PC-9 (cell line): ENCODE data around the gene ZFP14. TPM values are rescaled to one million over a fixed set of nuclear protein-coding genes. Genes with fewer than 3 reads are reported as not detected.

Experiments
- BruUV-seq: library from RNA; stranded (reverse); fragments of 400-500 nt; replicated peaks from 2 replicates; lab custom pipeline; 2021; lab: Mats Ljungman, UMichigan
- CTCF ChIA-PET: fragments of 300-600 bp; sonication (Branson Sonifier 250); formaldehyde crosslinking; loops from one replicate; lab custom pipeline; 2022; ENCODE audit warnings: antibody characterized with exemption; lab: Charles Lee
- POLR2A ChIA-PET: fragments of 300-600 bp; sonication (Branson Sonifier 250); formaldehyde crosslinking; loops from one replicate; lab custom pipeline; 2022; ENCODE audit warnings: antibody characterized with exemption; ENCODE audit not compliant: unreplicated experiment; lab: Charles Lee
- DNase-seq, 2 experiments: peaks; one replicate each; pipeline versions ENCODE4 v3.0.0 to v3.0.0-alpha.2; 2015 to 2022; ENCODE audit warnings: mixed read lengths in 1 of 2
- H2AFZ ChIP-seq: fragments of 200-600 bp; sonication (generic); 2 replicates; pipeline ENCODE4 v1.8.1; 2017; ENCODE audit warnings: antibody characterized with exemption
- H3F3A ChIP-seq: fragments of 200-600 bp; sonication (generic); 2 replicates; pipeline ENCODE4 v1.8.1; 2017; ENCODE audit warnings: antibody characterized with exemption, mild to moderate bottlenecking, low read depth; ENCODE audit not compliant: insufficient read depth
- H3K27ac ChIP-seq: fragments of 200-600 bp; sonication (generic); 2 replicates; pipeline ENCODE4 v1.6.1; 2016; ENCODE audit warnings: mixed run types
- H3K27me3 ChIP-seq: fragments of 200-600 bp; sonication (generic); 2 replicates; pipeline ENCODE4 v1.6.1; 2016; ENCODE audit warnings: low read depth, mixed run types; ENCODE audit not compliant: insufficient read depth
- H3K36me3 ChIP-seq: fragments of 200-600 bp; sonication (generic); 2 replicates; pipeline ENCODE4 v1.6.1; 2016; ENCODE audit warnings: low read depth, mixed run types
- H3K4me1 ChIP-seq: fragments of 200-600 bp; sonication (generic); replicated peaks from 2 replicates; pipeline ENCODE4 v1.6.1; 2016; ENCODE audit warnings: mixed run types; ENCODE audit not compliant: insufficient read depth
- H3K4me2 ChIP-seq: fragments of 200-600 bp; sonication (generic); 2 replicates; pipeline ENCODE4 v1.6.1; 2017; ENCODE audit warnings: mixed run types
- H3K4me3 ChIP-seq: fragments of 200-600 bp; sonication (generic); 2 replicates; pipeline ENCODE4 v1.6.1; 2016; ENCODE audit warnings: mixed run types
- H3K79me2 ChIP-seq: fragments of 200-600 bp; sonication (generic); 2 replicates; pipeline ENCODE4 v1.6.1; 2017; ENCODE audit warnings: low read depth, mixed run types
- H3K9me2 ChIP-seq: fragments of 200-600 bp; sonication (generic); 2 replicates; pipeline ENCODE4 v1.8.1; 2017; ENCODE audit warnings: mild to moderate bottlenecking; ENCODE audit not compliant: insufficient read depth
- H3K9me3 ChIP-seq: fragments of 200-600 bp; sonication (generic); 2 replicates; pipeline ENCODE4 v1.8.1; 2016; ENCODE audit warnings: low read depth; ENCODE audit not compliant: insufficient read depth
- H4K20me1 ChIP-seq: fragments of 200-600 bp; sonication (generic); 2 replicates; pipeline ENCODE4 v1.8.1; 2017; ENCODE audit not compliant: insufficient read depth
- CTCF ChIP-seq: fragments of 200-600 bp; sonication (generic); conservative IDR thresholded peaks from 2 replicates; pipeline ENCODE4 v1.6.1; 2017; ENCODE audit warnings: mixed run types, antibody characterized with exemption, mild to moderate bottlenecking, moderate library complexity
- EZH2 ChIP-seq: fragments of 200-600 bp; sonication (generic); IDR thresholded peaks from 2 replicates; pipeline ENCODE4 v1.8.0; 2017; ENCODE audit warnings: antibody characterized with exemption, low read depth
- intact Hi-C: fragments of 100-400 bp; cut with micrococcal nuclease; formaldehyde crosslinking; loops from one replicate; pipeline ENCODE4 v1.10.0; 2022; ENCODE audit not compliant: unreplicated experiment
- total RNA-seq: library from RNA; stranded (reverse); gene quantifications from 2 replicates; pipeline ENCODE4 v1.2.3, GENCODE V29; 2021

ZFP14 gene
- total RNA-seq, 1 experiment from 2014 or later: 6.7 TPM

- Histone ChIP-seq H3K36me3 (no peaks in the 10 kb centered on the region), H3K9me2 (no peaks in the 10 kb centered on the region; the same call in 1 of the 2 replicates), H3K79me2 (no peaks in the 10 kb centered on the region), H2AFZ (peak overlapping the region; percentile 95), H3K4me1 (peaks cover 7% of the 10 kb centered on the region), H4K20me1 (no peaks in the 10 kb centered on the region), H3K4me2 (peak overlapping the region; percentile 81), H3K9me3 (peaks cover 10% of the 10 kb centered on the region; the same call in 1 of the 2 replicates), H3K4me3 (peak overlapping the region; percentile 83), H3K27me3 (no peaks in the 10 kb centered on the region), H3F3A (peaks cover 5% of the 10 kb centered on the region; the same call in 1 of the 2 replicates), H3K27ac (no peak overlapping the region)
- TF ChIP-seq EZH2: no peak
- TF ChIP-seq CTCF: no peak
- CTCF ChIA-PET: no interaction called here
- POLR2A ChIA-PET: interaction anchor here (0.6 kb wide), 1 partner anchor 110 kb away, joined by 3 read pairs; the partner anchor contains the start of gene ZNF566
- DNase-seq: no peak
- intact Hi-C loops: loop anchor here (5.0 kb wide), 1 partner anchor 393 kb away; the partner anchor contains the start of gene ZNF850
- no TSS peak for BruUV-seq
Measured at GRCh38 chr19:36379510-36379819, 464 bp upstream of the ZFP14 start.

- H3K9me3 ChIP-seq: peaks cover 5% of the 10 kb centered on the region
- H3K36me3 ChIP-seq: no peaks in the 10 kb centered on the region
- TF ChIP-seq CTCF: no peak
- TF ChIP-seq EZH2: no peak
- H3K27me3 ChIP-seq: no peaks in the 10 kb centered on the region
- intact Hi-C loops: loop anchor here (1.0 to 5.0 kb wide), 2 partner anchors 151 to 395 kb away; partner anchors contain the start of genes ZNF260 and ZNF850
- peaks cover 7% of the 10 kb centered on the region for H3K4me1 ChIP-seq
- no peaks in the 10 kb centered on the region for H3K79me2 ChIP-seq
- no peaks in the 10 kb centered on the region for H4K20me1 ChIP-seq
- ChIA-PET CTCF (no interaction called here), POLR2A (no interaction called here)
- BruUV-seq: no TSS peak
- H3K9me2 ChIP-seq: no peaks in the 10 kb centered on the region
- no peak overlapping the region for H3K27ac ChIP-seq
- peak overlapping the region; percentile 81 for H3K4me2 ChIP-seq
- H3F3A ChIP-seq: peaks cover 5% of the 10 kb centered on the region; the same call in 1 of the 2 replicates
- no peak for DNase-seq
- peak overlapping the region; percentile 83; the same call in 1 of the 2 replicates for H3K4me3 ChIP-seq
- H2AFZ ChIP-seq: peak overlapping the region; percentile 95
Measured at GRCh38 chr19:36377541-36378178, 1.3 kb downstream of the ZFP14 start.

GRCh38 chr19:36373638-36374156, 5.3 kb downstream of the ZFP14 start:
- POLR2A ChIA-PET: no interaction called here
- no peaks in the 10 kb centered on the region for H3K9me2 ChIP-seq
- peaks cover 4% of the 10 kb centered on the region; the same call in 1 of the 2 replicates for H3F3A ChIP-seq
- intact Hi-C loops: no loop called here
- no peaks in the 10 kb centered on the region for H3K79me2 ChIP-seq
- TF ChIP-seq EZH2: no peak
- no peak for TF ChIP-seq CTCF
- no peaks in the 10 kb centered on the region for H3K27me3 ChIP-seq
- H3K4me3 ChIP-seq: no peak overlapping the region
- no TSS peak for BruUV-seq
- no peak overlapping the region for H3K27ac ChIP-seq
- H3K36me3 ChIP-seq: no peaks in the 10 kb centered on the region
- no peak overlapping the region for H3K4me2 ChIP-seq
- peaks cover 7% of the 10 kb centered on the region for H3K4me1 ChIP-seq
- no peak overlapping the region for H2AFZ ChIP-seq
- no peaks in the 10 kb centered on the region for H4K20me1 ChIP-seq
- peaks cover 9% of the 10 kb centered on the region for H3K9me3 ChIP-seq
- CTCF ChIA-PET: no interaction called here
- no peak for DNase-seq
